Measurements from ENCODE around the gene ARMH1.

- no peak for TF ChIP-seq POLR2AphosphoS5 (IDR thresholded peaks at IDR 0.05; ENCODE audit: low read depth, low read length)
- TF ChIP-seq TAF1 (IDR thresholded peaks at IDR 0.05; ENCODE audit: borderline replicate concordance, insufficient read depth, low read length): no peak
- no peak for TF ChIP-seq REST (IDR thresholded peaks at IDR 0.05; ENCODE audit: insufficient read depth in 1 of 2, low read depth in 2 of 2, low read length in 2 of 2)
- TF ChIP-seq SIN3A (IDR thresholded peaks at IDR 0.05; ENCODE audit: borderline replicate concordance, insufficient read depth, low read length): no peak
- TF ChIP-seq FOXP2 (optimal IDR thresholded peaks at IDR 0.05; ENCODE audit: borderline replicate concordance, extremely low read depth, extremely low read length, insufficient read depth): no peak
These were observed 5.0 kb downstream of the ARMH1 start for GRCh38 chr1:44679468-44679867.
